CD4-positive, CD25-positive, alpha-beta regulatory T cell (primary cell): Measurements from ENCODE around the gene SLU7. TPM values are rescaled to one million over a fixed set of nuclear protein-coding genes. Genes with fewer than 3 reads are reported as not detected.

Experiments used
- ATAC-seq, 2 donors: fragments of 150-1000 bp; cut with Tn5 transposase; one replicate each; pipeline ENCODE4 v1.10.0; 2021; ENCODE audit warnings: low read depth in 2 of 2, moderate number of reproducible peaks in 2 of 2, moderate library complexity in 1 of 2
- DNase-seq, 3 donors: peaks; one replicate each; pipeline versions ENCODE4 v3.0.0 to v3.0.0-alpha.2; 2012 to 2022; ENCODE audit warnings: mixed read lengths in 1 of 3
- H3K27ac ChIP-seq: one replicate; pipeline ENCODE4 v1.7.0; 2013; ENCODE audit warnings: mild to moderate bottlenecking, low read length; ENCODE audit not compliant: insufficient read depth, poor library complexity, severe bottlenecking
- H3K27me3 ChIP-seq: one replicate; pipeline ENCODE4 v1.7.0; 2013; ENCODE audit warnings: low read length; ENCODE audit not compliant: control insufficient read depth, insufficient read depth
- H3K36me3 ChIP-seq: one replicate; pipeline ENCODE4 v1.7.0; 2013; ENCODE audit warnings: mild to moderate bottlenecking, low read length, moderate library complexity; ENCODE audit not compliant: control insufficient read depth, insufficient read depth
- H3K4me1 ChIP-seq: 2 replicates; pipeline ENCODE4 v1.7.0; 2013; ENCODE audit warnings: mild to moderate bottlenecking, low read length; ENCODE audit not compliant: insufficient read depth, control insufficient read depth, poor library complexity, severe bottlenecking
- H3K4me3 ChIP-seq: one replicate; pipeline ENCODE4 v1.7.0; 2013; ENCODE audit warnings: low read depth, mild to moderate bottlenecking, low read length, moderate library complexity
- H3K9me3 ChIP-seq, 2 experiments: 1 replicate in 1 of 2; 2 replicates in 1 of 2; pipeline ENCODE4 v1.7.0; 2013; ENCODE audit warnings: low read length in 2 of 2, mild to moderate bottlenecking in 1 of 2, moderate library complexity in 1 of 2; ENCODE audit not compliant: control insufficient read depth in 2 of 2
- H3K27ac Mint-ChIP-seq, 3 donors: one replicate each; pipeline ENCODE4 v1.8.0; 2020 to 2022; ENCODE audit warnings: mild to moderate bottlenecking in 3 of 3, mixed read lengths in 3 of 3, moderate library complexity in 2 of 3
- H3K27me3 Mint-ChIP-seq: one replicate; pipeline ENCODE4 v1.8.0; 2022; ENCODE audit warnings: mild to moderate bottlenecking, mixed read lengths
- H3K36me3 Mint-ChIP-seq: one replicate; pipeline ENCODE4 v1.8.0; 2020; ENCODE audit warnings: mixed read lengths
- H3K4me1 Mint-ChIP-seq, 4 donors: one replicate each; pipeline ENCODE4 v1.8.0; 2020 to 2022; ENCODE audit warnings: mixed read lengths in 4 of 4, mild to moderate bottlenecking in 1 of 4
- H3K4me3 Mint-ChIP-seq, 4 donors: one replicate each; pipeline ENCODE4 v1.8.0; 2020 to 2022; ENCODE audit warnings: mild to moderate bottlenecking in 4 of 4, mixed read lengths in 4 of 4, moderate library complexity in 3 of 4
- H3K9me3 Mint-ChIP-seq, 7 donors: one replicate each; pipeline ENCODE4 v1.8.0; 2020 to 2022; ENCODE audit warnings: mixed read lengths in 7 of 7, mild to moderate bottlenecking in 3 of 7, moderate library complexity in 2 of 7
- polyA plus RNA-seq, 4 donors: library from polyadenylated mRNA; unstranded; fragments of 300-500 nt; fragmentation: Illumina TruSeq; gene quantifications; one replicate each; pipeline ENCODE4 v1.2.3, GENCODE V29; 2021
- total RNA-seq: library from RNA; stranded (reverse); gene quantifications from one replicate; pipeline ENCODE4 v1.2.3, GENCODE V29; 2022

SLU7 gene
- total and polyA plus RNA-seq, 5 donors from 2014 or later: 69.8 to 115 (median 103) TPM

- no peak for ATAC-seq
- DNase-seq: no peak
- no peaks in the 10 kb centered on the region for H3K9me3 ChIP-seq
- H3K27me3 ChIP-seq: no peaks in the 10 kb centered on the region
- peaks cover 0 to 12% (median 0%) of the 10 kb centered on the region in 4 donors for H3K4me1 Mint-ChIP-seq
- H3K27ac ChIP-seq: no peak overlapping the region
- H3K4me3 Mint-ChIP-seq: no peak overlapping the region
- H3K27ac Mint-ChIP-seq: no peak overlapping the region
- H3K27me3 Mint-ChIP-seq: peaks cover 4% of the 10 kb centered on the region
- no peak overlapping the region for H3K4me3 ChIP-seq
- no peaks in the 10 kb centered on the region for H3K4me1 ChIP-seq
- H3K9me3 Mint-ChIP-seq: no peaks in the 10 kb centered on the region
- peaks cover 7% of the 10 kb centered on the region for H3K36me3 ChIP-seq
- peaks cover 18% of the 10 kb centered on the region for H3K36me3 Mint-ChIP-seq
These were observed 13.9 kb upstream of the SLU7 start for GRCh38 chr5:160432787-160433186.

- no peaks in the 10 kb centered on the region for H3K9me3 Mint-ChIP-seq
- no peak for DNase-seq
- Histone ChIP-seq H3K27me3 (no peaks in the 10 kb centered on the region), H3K4me3 (no peak overlapping the region), H3K4me1 (no peaks in the 10 kb centered on the region), H3K36me3 (peaks cover 7% of the 10 kb centered on the region), H3K9me3 (no peaks in the 10 kb centered on the region), H3K27ac (no peak overlapping the region)
- H3K4me3 Mint-ChIP-seq: no peak overlapping the region
- peaks cover 3% of the 10 kb centered on the region for H3K27me3 Mint-ChIP-seq
- ATAC-seq: no peak
- peaks cover 18% of the 10 kb centered on the region for H3K36me3 Mint-ChIP-seq
- H3K4me1 Mint-ChIP-seq: peaks cover 0 to 15% (median 0%) of the 10 kb centered on the region in 4 donors
- H3K27ac Mint-ChIP-seq: no peak overlapping the region
These were observed 13.3 kb upstream of the SLU7 start for GRCh38 chr5:160432196-160432595.

- H3K27me3 ChIP-seq: no peaks in the 10 kb centered on the region
- H3K4me1 Mint-ChIP-seq: peaks cover 27 to 45% (median 31%) of the 10 kb centered on the region in 4 donors
- no peaks in the 10 kb centered on the region for H3K27me3 Mint-ChIP-seq
- H3K4me3 ChIP-seq: no peak overlapping the region
- ATAC-seq: no peak
- DNase-seq: no peak
- H3K27ac Mint-ChIP-seq: peak overlapping the region in 1 of 3 donors; percentile 71
- H3K9me3 ChIP-seq: no peaks in the 10 kb centered on the region
- peaks cover 38% of the 10 kb centered on the region for H3K4me1 ChIP-seq
- H3K27ac ChIP-seq: no peak overlapping the region
- no peaks in the 10 kb centered on the region for H3K9me3 Mint-ChIP-seq
- H3K36me3 Mint-ChIP-seq: peaks cover 18% of the 10 kb centered on the region
- peaks cover 7% of the 10 kb centered on the region for H3K36me3 ChIP-seq
- no peak overlapping the region for H3K4me3 Mint-ChIP-seq
These were observed 8.7 kb upstream of the SLU7 start for GRCh38 chr5:160427607-160428006.

- H3K27ac ChIP-seq: peak overlapping the region; percentile 88
- H3K9me3 Mint-ChIP-seq: no peaks in the 10 kb centered on the region
- H3K27me3 ChIP-seq: no peaks in the 10 kb centered on the region
- peaks cover 64% of the 10 kb centered on the region for H3K4me1 ChIP-seq
- peak; percentile 6 to 12 for ATAC-seq
- H3K9me3 ChIP-seq: no peaks in the 10 kb centered on the region
- peak overlapping the region; percentile 92 for H3K4me3 ChIP-seq
- H3K4me1 Mint-ChIP-seq: peaks cover 48 to 77% (median 63%) of the 10 kb centered on the region in 4 donors
- H3K27ac Mint-ChIP-seq: peak overlapping the region; percentile 91 to 97 (median 96)
- DNase-seq: no peak
- peaks cover 2% of the 10 kb centered on the region for H3K36me3 Mint-ChIP-seq
- H3K27me3 Mint-ChIP-seq: peaks cover 5% of the 10 kb centered on the region
- no peaks in the 10 kb centered on the region for H3K36me3 ChIP-seq
- H3K4me3 Mint-ChIP-seq: peak overlapping the region; percentile 96 to 97 (median 96)
These were observed 4.2 kb upstream of the SLU7 start for GRCh38 chr5:160423099-160423498.

GRCh38 chr5:160421625-160422258 is 2.9 kb upstream of the SLU7 start, which contains the start of gene PTTG1:
PTTG1 (plus strand) TSS chr5:160421855; CDS start chr5:160422313, 458 bp downstream.
- Histone ChIP-seq H3K9me3 (no peaks in the 10 kb centered on the region), H3K36me3 (no peaks in the 10 kb centered on the region), H3K4me1 (peaks cover 76% of the 10 kb centered on the region), H3K27me3 (no peaks in the 10 kb centered on the region), H3K27ac (peak within 1 kb of the TSS; percentile 88), H3K4me3 (peak within 1 kb of the TSS; percentile 92)
- Mint-ChIP-seq H3K27me3 (peaks cover 5% of the 10 kb centered on the region), H3K36me3 (no peaks in the 10 kb centered on the region), H3K27ac (peak within 1 kb of the TSS; percentile 91 to 97 (median 96)), H3K4me1 (peaks cover 56 to 89% (median 69%) of the 10 kb centered on the region in 4 donors), H3K9me3 (no peaks in the 10 kb centered on the region), H3K4me3 (peak within 1 kb of the TSS; percentile 96 to 97 (median 96))
- peak; percentile 72 to 77 for ATAC-seq
- peak; percentile 88 to 98 (median 90) for DNase-seq

- Mint-ChIP-seq H3K9me3 (no peaks in the 10 kb centered on the region), H3K4me1 (peaks cover 57 to 96% (median 78%) of the 10 kb centered on the region in 4 donors), H3K27me3 (peaks cover 5% of the 10 kb centered on the region), H3K4me3 (peak overlapping the region; percentile 96 to 99 (median 97)), H3K36me3 (peaks cover 5% of the 10 kb centered on the region), H3K27ac (peak overlapping the region; percentile 58 to 99 (median 98))
- H3K9me3 ChIP-seq: no peaks in the 10 kb centered on the region
- H3K36me3 ChIP-seq: peaks cover 2% of the 10 kb centered on the region
- peaks cover 72% of the 10 kb centered on the region for H3K4me1 ChIP-seq
- no peak for ATAC-seq
- H3K4me3 ChIP-seq: peak overlapping the region; percentile 90
- DNase-seq: no peak
- H3K27me3 ChIP-seq: no peaks in the 10 kb centered on the region
- H3K27ac ChIP-seq: peak overlapping the region; percentile 90
These were observed 1.4 kb upstream of the SLU7 start for GRCh38 chr5:160420331-160420610.

- Histone ChIP-seq H3K27ac (peak overlapping the region; percentile 90), H3K9me3 (no peaks in the 10 kb centered on the region), H3K27me3 (no peaks in the 10 kb centered on the region), H3K36me3 (peaks cover 6% of the 10 kb centered on the region), H3K4me3 (peak overlapping the region; percentile 90), H3K4me1 (peaks cover 66% of the 10 kb centered on the region)
- Mint-ChIP-seq H3K27ac (peak overlapping the region; percentile 98 to 100 (median 99)), H3K4me3 (peak overlapping the region; percentile 96 to 99 (median 97)), H3K36me3 (peaks cover 11% of the 10 kb centered on the region), H3K4me1 (peaks cover 51 to 95% (median 77%) of the 10 kb centered on the region in 4 donors), H3K27me3 (peaks cover 5% of the 10 kb centered on the region), H3K9me3 (no peaks in the 10 kb centered on the region)
- ATAC-seq (no peak), DNase-seq (peak in 1 of 3 donors; percentile 37)
These were observed 813 bp upstream of the SLU7 start for GRCh38 chr5:160419458-160420330.
